Measurements from ENCODE around the gene FHOD3. TPM values are rescaled to one million over a fixed set of nuclear protein-coding genes. Genes with fewer than 3 reads are reported as not detected.

Gene FHOD3
- total and polyA plus RNA-seq, 2 of the 4 experiments (the other 2 are of a cell fraction), result 14.6 to 16.0 TPM

GRCh38 chr18:36530676-36531405, 233.3 kb downstream of the FHOD3 start:
- H3K4ac ChIP-seq (ENCODE audit: low read depth, low read length), result no peak overlapping the region
- in situ Hi-C loops (cut with MboI; ENCODE audit: low sequenced_read_pairs) (no loop called here), dilution Hi-C loops (cut with HindIII; ENCODE audit: low sequenced_read_pairs, unreplicated experiment) (no loop called here), intact Hi-C loops (cut with micrococcal nuclease) (no loop called here)
- DNase-seq (no peak), ATAC-seq (ENCODE audit: low read depth) (no peak)
- H3K4me2 ChIP-seq (ENCODE audit: low read depth, low read length), result no peak overlapping the region
- ChIA-PET CTCF (no interaction called here), POLR2A (ENCODE audit: unreplicated experiment) (no interaction called here)
- H4K91ac ChIP-seq (ENCODE audit: insufficient read depth, low read depth, low read length), result no peak overlapping the region
- no TSS peak for BruUV-seq (replicated peaks)
- no peak overlapping the region for H2AK5ac ChIP-seq (ENCODE audit: low read depth, low read length)
- no peak overlapping the region for H3K27ac ChIP-seq (ENCODE audit: insufficient read depth, low read length)
- H2BK15ac ChIP-seq (ENCODE audit: low read depth, low read length), result no peak overlapping the region
- no peak overlapping the region for H3K23ac ChIP-seq (ENCODE audit: low read depth, low read length)
- H2AFZ ChIP-seq (replicated peaks; ENCODE audit: low read length, poor library complexity), result no peak overlapping the region
- no peak overlapping the region for H3K14ac ChIP-seq (replicated peaks; ENCODE audit: low read depth, low read length)
- H3K36me3 ChIP-seq (ENCODE audit: control insufficient read depth, insufficient read depth, low read length), result no peaks in the 10 kb centered on the region
- H3K4me3 ChIP-seq (ENCODE audit: insufficient read depth, low read depth, low read length), result no peak overlapping the region
- no peak overlapping the region for H3K9ac ChIP-seq (ENCODE audit: low read depth, low read length)
- no peak overlapping the region for H2BK20ac ChIP-seq (ENCODE audit: low read depth, low read length)
- peaks cover 4% of the 10 kb centered on the region for H3K9me1 ChIP-seq (ENCODE audit: insufficient read depth, low read length)
- no peaks in the 10 kb centered on the region; a peak in 1 of 4 replicates for H3K79me1 ChIP-seq (ENCODE audit: low read depth in 1 of 2, low read length in 2 of 2)
- WGBS, 2 experiments (ENCODE audit: extremely low coverage in 2 of 2, insufficient read length in 1 of 2), result no CpG with 5 or more reads among the region's 4 CpGs
- no peak overlapping the region for H2AK9ac ChIP-seq (replicated peaks; ENCODE audit: low read depth, low read length, poor library complexity)
- TF ChIP-seq RFX5 (IDR thresholded peaks at IDR 0.05; ENCODE audit: low read depth, low read length), result no peak
- TF ChIP-seq CEBPB (IDR thresholded peaks at IDR 0.05; ENCODE audit: low read depth, low read length), result no peak
- no peak for TF ChIP-seq RCOR1 (IDR thresholded peaks at IDR 0.05; ENCODE audit: insufficient replicate concordance, low read length)
- no peak for TF ChIP-seq POLR2A (IDR thresholded peaks at IDR 0.05; ENCODE audit: low read depth, low read length)
- TF ChIP-seq ELK1 (IDR thresholded peaks at IDR 0.05; ENCODE audit: borderline replicate concordance, low read depth, low read length), result no peak
- TF ChIP-seq BHLHE40 (IDR thresholded peaks at IDR 0.05; ENCODE audit: low read depth, low read length), result no peak
- TF ChIP-seq NFE2L2 (IDR thresholded peaks at IDR 0.05; ENCODE audit: low read depth, low read length), result no peak
- no peak for TF ChIP-seq MXI1 (IDR thresholded peaks at IDR 0.05; ENCODE audit: borderline replicate concordance, low read depth, low read length)
- TF ChIP-seq MAZ (IDR thresholded peaks at IDR 0.05; ENCODE audit: borderline replicate concordance, low read depth, low read length), result no peak
- TF ChIP-seq RAD21 (IDR thresholded peaks at IDR 0.05; ENCODE audit: low read length), result no peak
- no peak for TF ChIP-seq USF2 (IDR thresholded peaks at IDR 0.05; ENCODE audit: low read depth, low read length)
- TF ChIP-seq FOS (IDR thresholded peaks at IDR 0.05; ENCODE audit: low read depth, low read length), result no peak
- no peak overlapping the region for H4K8ac ChIP-seq (ENCODE audit: low read depth in 2 of 2, low read length in 2 of 2)
- H2BK120ac ChIP-seq (ENCODE audit: low read depth, low read length), result no peak overlapping the region
- no peaks in the 10 kb centered on the region for H3K9me3 ChIP-seq (ENCODE audit: control insufficient read depth, insufficient read depth, low read length)
- no peak overlapping the region for H2BK5ac ChIP-seq (ENCODE audit: low read depth, low read length, poor library complexity, severe bottlenecking)
- H3K4me1 ChIP-seq (ENCODE audit: control insufficient read depth, insufficient read depth, low read length), result 0 out of 2 replicates have a peak, but pooled peaks cover 4% of the 10 kb centered on the region
- H3K27me3 ChIP-seq (ENCODE audit: control insufficient read depth, insufficient read depth, low read length), result no peaks in the 10 kb centered on the region
- no peaks in the 10 kb centered on the region for H4K20me1 ChIP-seq (ENCODE audit: insufficient read depth, low read length)
- no peak overlapping the region for H3K18ac ChIP-seq (ENCODE audit: low read depth, low read length)
- no peak overlapping the region for H3K56ac ChIP-seq (ENCODE audit: extremely low read depth, insufficient read depth, low read length)
- no peak overlapping the region for H4K5ac ChIP-seq (ENCODE audit: low read depth, low read length)

Data from IMR-90 (cell line).